Colon (tissue), 2 donors: ENCODE data around the gene CCL24.
"Not testable (repeated sequence)": the region's sequence is repeated elsewhere in the genome, so short reads cannot be mapped to it uniquely, and the experiment has no call there.

Experiments
- FAIRE-seq: peaks from 2 replicates; lab custom pipeline; 2012; peaks lifted over from hg19 to GRCh38; lab: Jason Lieb, UNC
- donor health status: control.
- donor health status: control.

CCL24 gene

DNA sequence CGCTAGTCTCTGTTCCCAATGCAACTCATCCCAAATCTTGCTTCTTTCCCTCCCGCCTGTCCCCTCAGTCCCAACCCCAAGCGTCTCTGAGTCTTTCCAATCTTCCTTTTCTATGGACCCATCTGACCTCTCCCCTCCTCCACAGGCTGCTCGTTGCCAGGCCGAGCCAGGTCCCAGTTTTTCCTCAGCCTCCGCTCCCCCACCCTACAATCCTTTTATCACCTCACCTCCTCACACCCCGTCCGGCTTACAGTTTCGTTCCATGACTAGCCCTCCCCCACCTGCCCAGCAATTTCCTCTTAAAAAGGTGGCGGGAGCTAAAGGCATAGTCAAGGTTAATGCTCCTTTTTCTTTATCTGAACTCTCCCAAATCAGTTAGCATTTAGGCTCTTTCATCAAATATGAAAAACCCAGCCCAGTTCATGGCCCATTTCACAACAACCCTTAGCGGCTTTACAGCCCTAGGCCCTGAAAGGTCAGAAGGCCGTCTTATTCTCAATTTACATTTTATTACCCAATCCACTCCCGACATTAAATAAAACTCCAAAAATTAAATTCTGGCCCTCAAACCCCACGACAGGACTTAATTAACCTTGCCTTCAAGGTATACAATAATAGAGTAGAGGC lies 32.8 kb downstream of the CCL24 start:
- FAIRE-seq: not testable (repeated sequence)

DNA sequence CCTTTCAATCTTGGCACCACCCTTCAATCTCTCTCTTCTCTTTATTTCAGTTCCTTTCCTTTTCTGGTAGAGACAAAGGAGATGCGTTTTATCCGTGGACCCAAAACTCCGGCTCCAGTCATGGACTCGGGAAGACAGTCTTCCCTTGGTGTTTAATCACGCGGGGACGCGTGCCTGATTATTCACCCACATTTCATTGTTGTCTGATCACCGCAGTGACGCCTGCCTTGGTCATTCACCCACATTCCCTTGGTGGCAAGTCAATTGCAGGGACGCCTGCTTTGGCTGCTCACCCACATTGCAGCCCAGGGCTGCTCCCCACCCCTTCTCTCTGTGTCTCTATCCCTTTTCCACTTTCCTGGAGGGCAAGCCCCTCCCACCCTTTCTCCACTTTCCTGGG lies 34.1 kb downstream of the CCL24 start:
- not testable (repeated sequence) for FAIRE-seq

- FAIRE-seq: not testable (repeated sequence)
Observed at GRCh38 chr7:75779035-75779434, 34.6 kb downstream of the CCL24 start.

DNA sequence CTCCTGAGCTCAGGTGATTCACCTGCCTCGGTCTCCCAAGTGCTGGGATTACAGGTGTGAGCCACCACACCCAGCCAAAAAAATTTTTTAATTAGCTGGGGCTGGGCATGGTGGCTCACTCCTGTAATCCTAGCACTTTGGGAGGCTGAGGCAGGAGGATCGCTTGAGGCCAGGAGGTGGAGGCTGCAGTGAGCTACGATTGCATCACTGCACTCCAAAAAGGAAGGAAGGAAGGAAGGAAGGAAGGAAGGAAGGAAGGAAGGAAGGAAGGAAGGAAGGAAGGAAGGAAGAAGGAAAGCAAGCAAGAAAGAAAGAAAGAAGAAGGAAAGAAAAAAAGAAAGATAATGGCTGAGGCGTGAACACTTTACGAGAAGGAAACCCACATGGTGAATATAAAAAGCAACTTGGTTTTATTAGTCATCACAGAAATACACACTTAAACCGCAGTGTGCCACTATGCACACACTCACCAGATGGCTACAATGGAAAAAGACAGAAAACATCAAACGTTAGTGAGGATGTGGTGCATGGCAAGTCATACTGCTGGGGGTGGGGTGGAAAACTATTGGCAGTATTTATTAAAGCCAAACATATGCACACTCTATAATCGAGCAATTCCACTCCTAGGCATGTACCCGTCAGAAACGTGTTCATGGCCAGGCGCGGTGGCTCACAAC lies 37.2 kb downstream of the CCL24 start:
- FAIRE-seq: no peak

DNA sequence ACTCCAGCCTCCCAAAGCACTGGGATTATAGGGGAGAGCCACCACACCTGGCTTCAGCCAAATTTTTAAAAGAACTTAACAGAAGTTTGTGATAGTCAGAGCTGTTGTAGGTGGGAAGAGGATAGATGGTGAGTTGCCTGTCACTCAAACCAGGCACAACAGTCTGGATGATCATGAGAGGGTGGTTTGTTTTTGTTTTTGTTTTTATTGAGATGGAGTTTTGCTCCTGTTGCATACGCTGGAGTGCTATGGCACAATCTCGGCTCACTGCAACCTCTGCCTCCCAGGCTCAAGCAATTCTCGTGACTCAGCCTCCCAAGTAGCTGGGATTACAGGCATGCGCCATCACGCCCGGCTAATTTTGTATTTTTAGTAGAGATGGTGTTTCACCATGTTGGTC lies 39.6 kb downstream of the CCL24 start:
- not testable (repeated sequence) for FAIRE-seq

DNA sequence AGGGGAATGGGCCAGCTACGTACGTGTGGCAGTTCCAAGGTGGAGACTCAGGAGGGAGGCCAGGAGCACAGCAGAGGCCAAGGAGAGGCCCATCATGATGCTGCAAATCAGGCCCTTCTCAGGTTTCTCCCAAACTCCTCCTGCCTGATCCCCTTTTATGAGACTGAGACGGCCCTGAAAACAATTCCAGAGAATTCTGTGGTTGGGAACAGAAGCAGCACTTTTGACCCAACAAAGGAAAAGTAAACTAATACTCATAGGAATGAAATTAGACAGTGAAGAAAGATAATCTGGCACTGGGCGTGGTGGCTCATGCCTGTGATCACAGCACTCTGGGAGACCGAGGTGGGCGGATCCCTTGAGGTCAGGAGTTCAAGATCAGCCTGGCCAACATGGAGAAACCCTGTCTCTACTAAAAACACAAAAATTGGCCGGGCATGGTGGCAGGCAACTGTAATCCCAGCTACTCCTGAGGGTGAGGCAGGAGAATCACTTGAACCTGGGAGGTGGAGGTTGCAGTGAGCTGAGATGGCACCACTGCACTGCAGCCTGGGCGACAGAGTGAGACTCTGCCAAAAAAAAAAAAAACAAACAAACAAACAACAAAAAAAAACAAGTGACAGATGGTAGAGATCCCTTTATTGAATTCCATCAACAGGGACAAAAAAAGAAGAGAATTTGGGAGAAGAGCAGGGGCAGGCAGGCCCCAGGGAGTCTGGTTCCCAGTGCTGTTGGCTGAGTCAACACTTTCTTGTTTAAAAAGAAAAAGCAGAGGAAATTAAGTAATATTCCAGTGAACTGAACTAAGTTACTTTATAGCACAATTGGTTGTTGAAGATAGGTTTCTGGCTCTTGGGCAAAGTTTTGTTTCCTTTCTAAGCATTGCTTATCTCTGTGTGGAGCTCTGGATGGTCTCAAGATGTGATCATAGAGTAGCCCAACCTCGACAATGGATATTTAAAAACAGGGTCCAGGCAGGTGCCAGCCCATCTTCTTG lies 41.2 kb downstream of the CCL24 start, which contains the start of gene CCL26:
Gene CCL26 (minus strand): TSS at position 131 of the 997 bp plus-strand sequence. CDS start 35 bp downstream, at position 96.
- no peak for FAIRE-seq

DNA sequence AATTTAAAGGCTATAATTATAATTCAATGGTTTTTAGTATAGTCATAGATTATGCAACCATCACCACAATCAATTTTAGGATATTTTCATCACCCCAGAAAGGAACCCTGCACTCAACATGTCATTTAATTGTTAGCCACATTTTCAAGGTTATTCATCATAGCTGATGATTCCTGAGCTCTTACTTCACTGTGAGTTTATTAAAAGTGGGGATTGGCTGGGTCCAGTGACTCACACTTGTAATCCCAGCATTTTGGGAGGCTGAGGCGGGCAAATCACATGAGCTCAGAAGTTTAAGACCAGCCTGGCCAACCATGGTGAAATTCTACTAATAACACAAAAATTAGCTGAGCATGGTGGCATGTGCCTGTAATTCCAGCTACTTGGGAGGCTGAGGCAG lies 42.4 kb downstream of the CCL24 start:
- FAIRE-seq: no peak

GRCh38 chr7:75762350-75762917 lies 51.2 kb downstream of the CCL24 start:
- FAIRE-seq: no peak

DNA sequence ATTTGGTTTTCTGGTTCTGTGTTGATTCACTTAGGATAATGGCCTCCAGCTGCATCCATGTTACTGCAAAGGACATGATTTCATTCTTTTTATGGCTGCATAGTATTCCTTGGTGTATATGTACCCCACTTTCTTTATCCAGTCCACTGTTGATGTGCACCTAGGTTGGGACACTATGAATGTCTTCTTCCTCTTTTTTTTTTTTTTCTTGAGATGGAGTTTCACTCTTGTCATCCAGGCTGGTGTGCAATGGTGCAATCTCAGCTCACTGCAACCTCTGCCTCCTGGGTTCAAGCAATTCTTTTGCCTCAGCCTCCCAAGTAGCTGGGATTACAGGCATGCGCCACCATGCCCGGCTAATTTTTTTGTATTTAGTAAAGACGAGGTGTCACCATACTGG lies 51.8 kb downstream of the CCL24 start:
- FAIRE-seq: not testable (repeated sequence)
